CD4-positive, alpha-beta T cell (primary cell): ENCODE measurements around the gene VASH2. TPM values are rescaled to one million over a fixed set of nuclear protein-coding genes. Genes with fewer than 3 reads are reported as not detected.

Source experiments
- ATAC-seq: fragments of 200-7000 bp; cut with Tn5 transposase; one replicate; pipeline ENCODE4 v1.10.0; 2022; ENCODE audit warnings: mild to moderate bottlenecking; ENCODE audit not compliant: poor library complexity
- CTCF ChIA-PET: fragments of 350-600 bp; sonication (Branson Sonifier 250); formaldehyde crosslinking; loops from one replicate; lab custom pipeline; 2021; ENCODE audit warnings: antibody characterized with exemption, inconsistent platforms; lab: Charles Lee
- POLR2A ChIA-PET: fragments of 350-600 bp; sonication (Branson Sonifier 250); formaldehyde crosslinking; loops from one replicate; lab custom pipeline; 2021; ENCODE audit warnings: antibody characterized with exemption, inconsistent platforms; lab: Charles Lee
- DNase-seq, 14 experiments: peaks; one replicate each; pipeline ENCODE4 v3.0.0-alpha.2; 2013 to 2020; ENCODE audit warnings: mixed read lengths in 2 of 14
- H3K27ac ChIP-seq, 2 donors: one replicate each; pipeline versions ENCODE4 v1.5.1 to v1.7.0; 2013; ENCODE audit warnings: low read length in 2 of 2, low read depth in 1 of 2, mild to moderate bottlenecking in 1 of 2
- H3K27me3 ChIP-seq, 2 experiments: 1 replicate in 1 of 2; 2 replicates in 1 of 2; pipeline versions ENCODE4 v1.6.1 to v1.7.0; 2013; ENCODE audit warnings: low read length in 2 of 2, control low read depth in 1 of 2, mild to moderate bottlenecking in 1 of 2, moderate library complexity in 1 of 2; ENCODE audit not compliant: insufficient read depth in 2 of 2, control insufficient read depth in 1 of 2
- H3K36me3 ChIP-seq: one replicate; pipeline ENCODE4 v1.6.1; 2013; ENCODE audit warnings: low read length, control low read depth; ENCODE audit not compliant: insufficient read depth
- H3K4me1 ChIP-seq: one replicate; pipeline ENCODE4 v1.6.1; 2013; ENCODE audit warnings: low read length, control low read depth; ENCODE audit not compliant: insufficient read depth
- H3K4me3 ChIP-seq: one replicate; pipeline ENCODE4 v1.5.1; 2013; ENCODE audit warnings: mild to moderate bottlenecking, low read length, moderate library complexity
- H3K9me3 ChIP-seq, 2 experiments: 1 replicate in 1 of 2; 2 replicates in 1 of 2; pipeline versions ENCODE4 v1.6.1 to v1.7.0; 2013; ENCODE audit warnings: low read length in 2 of 2, mild to moderate bottlenecking in 2 of 2, control low read depth in 1 of 2, moderate library complexity in 1 of 2; ENCODE audit not compliant: control insufficient read depth in 1 of 2, insufficient read depth in 1 of 2
- H3K27ac Mint-ChIP-seq: one replicate; pipeline ENCODE4 v1.8.0; 2020; ENCODE audit warnings: mixed read lengths
- H3K27me3 Mint-ChIP-seq: one replicate; pipeline ENCODE4 v1.8.0; 2021; ENCODE audit warnings: mixed read lengths
- H3K36me3 Mint-ChIP-seq: one replicate; pipeline ENCODE4 v1.8.0; 2021; ENCODE audit warnings: low read depth, mixed read lengths
- H3K4me1 Mint-ChIP-seq: one replicate; pipeline ENCODE4 v1.8.0; 2021; ENCODE audit warnings: low read depth, mixed read lengths
- H3K4me3 Mint-ChIP-seq: one replicate; pipeline ENCODE4 v1.8.0; 2020; ENCODE audit warnings: mild to moderate bottlenecking, mixed read lengths
- H3K9me3 Mint-ChIP-seq: one replicate; pipeline ENCODE4 v1.8.0; 2020; ENCODE audit warnings: mixed read lengths
- CTCF ChIP-seq: fragments of 200-600 bp; IDR thresholded peaks from one replicate; pipeline ENCODE4 v1.8.0; 2022; ENCODE audit warnings: antibody characterized with exemption, mild to moderate bottlenecking
- intact Hi-C, 2 experiments: fragments of 100-400 bp; cut with DNase I in 1 of 2; cut with micrococcal nuclease in 1 of 2; formaldehyde crosslinking; loops; one replicate each; pipeline versions ENCODE4 v1.15.1 to v1.9.0; 2023 to 2025; cut with DNase I, micrococcal nuclease
- total RNA-seq, 174 experiments: library from RNA in 2 of 174; stranded (reverse) in 2 of 174; gene quantifications; one replicate each; pipeline ENCODE4 v1.2.3 and lab custom pipeline; 2021 to 2026

The VASH2 gene
- total RNA-seq, 2 experiments from 2014 or later: 0.11 to 0.17 TPM

- no peaks in the 10 kb centered on the region for H3K9me3 ChIP-seq
- ATAC-seq: no peak
- intact Hi-C loops: no loop called here
- Mint-ChIP-seq H3K4me1 (no peaks in the 10 kb centered on the region), H3K27me3 (peaks cover 4% of the 10 kb centered on the region), H3K27ac (no peak overlapping the region), H3K36me3 (no peaks in the 10 kb centered on the region), H3K9me3 (no peaks in the 10 kb centered on the region), H3K4me3 (no peak overlapping the region)
- H3K27ac ChIP-seq: no peak overlapping the region
- TF ChIP-seq CTCF: no peak
- no peak overlapping the region for H3K4me3 ChIP-seq
- no peak for DNase-seq
- ChIA-PET POLR2A (no interaction called here), CTCF (no interaction called here)
- H3K36me3 ChIP-seq: no peaks in the 10 kb centered on the region
- peaks cover 0 to 8% of the 10 kb centered on the region in 2 experiments for H3K27me3 ChIP-seq
- H3K4me1 ChIP-seq: peaks cover 21% of the 10 kb centered on the region
Measured at GRCh38 chr1:212974711-212975110, 24.4 kb downstream of the VASH2 start.

- Histone ChIP-seq H3K27ac (no peak overlapping the region), H3K4me1 (peaks cover 27% of the 10 kb centered on the region), H3K9me3 (no peaks in the 10 kb centered on the region), H3K4me3 (no peak overlapping the region), H3K27me3 (peaks cover 0 to 8% of the 10 kb centered on the region in 2 experiments), H3K36me3 (no peaks in the 10 kb centered on the region)
- intact Hi-C loops: no loop called here
- Mint-ChIP-seq H3K4me1 (no peaks in the 10 kb centered on the region), H3K27me3 (peaks cover 4% of the 10 kb centered on the region), H3K4me3 (no peak overlapping the region), H3K27ac (no peak overlapping the region), H3K9me3 (no peaks in the 10 kb centered on the region), H3K36me3 (no peaks in the 10 kb centered on the region)
- CTCF ChIA-PET: no interaction called here
- DNase-seq (no peak), ATAC-seq (no peak)
- TF ChIP-seq CTCF: no peak
- POLR2A ChIA-PET: no interaction called here
Measured at GRCh38 chr1:212975111-212975918, 25.0 kb downstream of the VASH2 start.

GRCh38 chr1:212976586-212976985, 26.2 kb downstream of the VASH2 start:
- Histone ChIP-seq H3K4me1 (peaks cover 33% of the 10 kb centered on the region), H3K4me3 (no peak overlapping the region), H3K27ac (no peak overlapping the region), H3K9me3 (no peaks in the 10 kb centered on the region), H3K36me3 (no peaks in the 10 kb centered on the region), H3K27me3 (peaks cover 0 to 8% of the 10 kb centered on the region in 2 experiments)
- H3K27ac Mint-ChIP-seq: no peak overlapping the region
- ChIA-PET POLR2A (no interaction called here), CTCF (no interaction called here)
- no peak overlapping the region for H3K4me3 Mint-ChIP-seq
- no peaks in the 10 kb centered on the region for H3K36me3 Mint-ChIP-seq
- TF ChIP-seq CTCF: no peak
- H3K27me3 Mint-ChIP-seq: peaks cover 4% of the 10 kb centered on the region
- peaks cover 2% of the 10 kb centered on the region for H3K4me1 Mint-ChIP-seq
- intact Hi-C loops: no loop called here
- ATAC-seq (no peak), DNase-seq (no peak)
- H3K9me3 Mint-ChIP-seq: no peaks in the 10 kb centered on the region
